HG03108 (cell line): ENCODE results near the gene SYNJ1.

Source experiments
- ATAC-seq: cut with Tn5 transposase; IDR thresholded peaks from one replicate; pipeline ENCODE4 v1.9.1; 2021; ENCODE audit warnings: moderate library complexity; ENCODE audit not compliant: unreplicated experiment

SYNJ1 gene

GRCh38 chr21:32735524-32735923 lies 7.7 kb upstream of the SYNJ1 start:
- no peak for ATAC-seq

DNA sequence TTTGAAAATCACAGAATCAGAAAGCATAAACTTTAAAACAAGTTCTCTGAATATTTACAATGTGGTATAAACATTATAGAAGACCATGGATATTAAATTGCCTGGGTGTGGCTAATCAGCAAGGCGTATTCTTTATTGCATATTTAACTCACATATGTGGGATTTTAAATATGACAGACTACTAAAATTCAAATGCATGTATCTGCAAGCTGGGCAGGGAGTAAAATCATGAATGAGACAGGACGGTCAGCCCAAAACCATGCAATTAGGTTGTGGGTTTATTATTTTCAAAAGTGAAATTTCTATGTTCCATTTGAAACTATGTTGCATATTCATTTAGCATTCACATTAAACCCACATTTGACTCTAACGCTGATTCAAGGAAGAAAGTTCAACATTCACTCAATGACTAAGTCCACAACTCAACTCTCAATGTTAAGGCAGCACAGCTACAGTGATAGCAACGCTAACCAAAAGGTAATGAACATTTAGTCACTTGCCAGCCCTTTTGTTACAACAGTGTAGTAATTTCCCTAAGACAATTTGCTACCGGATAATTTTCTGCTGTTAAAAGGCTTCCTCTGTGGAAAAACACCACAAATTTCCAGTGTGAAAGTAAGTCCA lies 6.3 kb upstream of the SYNJ1 start:
- no peak for ATAC-seq

DNA sequence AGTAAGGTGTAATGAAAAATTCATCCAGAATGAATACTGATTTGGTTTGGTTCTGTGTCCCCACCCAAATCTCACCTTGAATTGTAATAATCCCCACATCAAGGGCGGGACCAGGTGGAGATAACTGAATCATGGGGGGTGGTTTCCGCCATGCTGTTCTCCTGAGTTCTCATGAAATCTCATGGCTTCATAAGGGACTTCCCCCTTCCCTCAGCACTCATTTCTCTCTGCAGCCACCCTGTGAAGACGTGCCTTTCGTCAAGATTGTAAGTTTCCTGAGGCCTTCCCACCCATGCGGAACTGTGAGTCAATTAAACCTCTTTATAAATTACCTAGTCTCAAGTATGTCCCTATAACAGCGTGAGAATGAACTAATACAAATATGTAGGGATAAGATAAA lies 5.5 kb upstream of the SYNJ1 start:
- ATAC-seq, result no peak

GRCh38 chr21:32732544-32732943 lies 4.7 kb upstream of the SYNJ1 start:
- no peak for ATAC-seq

- no peak for ATAC-seq
These were observed 1.0 kb upstream of the SYNJ1 start for GRCh38 chr21:32728848-32729247.

GRCh38 chr21:32728456-32728839 lies 635 bp upstream of the SYNJ1 start:
- peak; percentile 3 for ATAC-seq

DNA sequence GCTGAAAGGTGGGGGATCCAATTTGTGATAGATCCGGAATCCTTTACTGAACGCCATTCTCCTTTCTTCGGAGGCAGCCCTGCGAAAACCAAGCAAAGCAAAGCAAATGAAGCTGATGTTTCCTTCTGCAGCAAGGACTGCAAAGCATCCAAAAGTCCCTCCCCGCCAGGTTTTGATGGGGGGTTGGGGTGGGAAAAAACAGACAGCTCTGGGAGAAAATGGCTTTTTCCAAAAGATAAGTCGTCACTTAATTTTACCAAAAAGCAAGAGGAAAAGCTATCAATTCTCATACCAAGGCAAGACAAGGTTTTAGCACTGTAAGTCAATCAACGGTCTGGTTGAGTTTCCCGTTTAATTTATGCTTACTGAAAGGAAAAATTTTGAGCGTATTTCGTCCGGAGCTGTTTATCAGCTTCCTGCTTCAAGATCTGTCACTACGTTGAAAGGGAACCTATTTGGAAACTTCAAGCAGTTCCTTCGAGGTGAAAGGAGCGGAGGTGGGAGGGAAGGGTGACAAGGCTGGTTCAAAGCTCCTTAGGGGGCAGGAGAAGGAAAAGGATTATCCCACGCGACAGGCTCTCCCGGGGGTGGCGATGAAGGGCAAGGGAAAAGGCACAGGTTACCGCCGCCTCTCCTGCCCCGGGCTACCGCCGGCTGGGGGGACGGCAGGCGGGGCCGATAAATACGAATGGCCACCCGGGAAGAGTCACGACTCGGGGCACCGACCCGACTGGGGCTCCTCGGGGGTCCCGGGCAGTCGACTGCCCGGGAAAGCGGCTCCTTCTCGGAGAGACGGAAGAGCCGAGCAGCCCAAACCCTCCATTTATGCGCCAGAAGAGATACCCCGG lies 750 bp downstream of the SYNJ1 start:
- ATAC-seq, result no peak

DNA sequence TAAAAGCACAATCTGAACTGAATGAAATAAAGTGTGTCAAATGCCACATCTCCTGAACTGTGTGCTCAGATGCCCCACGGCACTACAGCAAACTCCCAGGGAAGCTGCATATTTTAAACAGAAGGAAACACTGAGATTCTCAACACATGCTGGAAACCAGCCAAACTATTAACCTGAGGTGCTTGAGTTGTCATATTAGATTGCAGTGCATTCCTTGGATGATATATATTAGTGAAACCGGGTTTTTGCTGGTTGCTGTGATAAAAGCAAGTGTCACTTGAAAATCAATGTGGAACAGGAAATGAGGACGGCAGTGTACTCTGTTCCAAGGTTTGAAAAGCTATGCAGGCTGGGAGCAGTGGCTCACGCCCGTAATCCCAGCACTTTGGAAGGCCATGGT lies 8.7 kb downstream of the SYNJ1 start:
- ATAC-seq, result no peak

- ATAC-seq, result no peak
These were observed 9.9 kb downstream of the SYNJ1 start for GRCh38 chr21:32717851-32718316.

- no peak for ATAC-seq
These were observed 11.3 kb downstream of the SYNJ1 start for GRCh38 chr21:32716486-32716885.

- no peak for ATAC-seq
These were observed 14.1 kb downstream of the SYNJ1 start for GRCh38 chr21:32713726-32714125.

GRCh38 chr21:32712641-32713040 lies 15.2 kb downstream of the SYNJ1 start:
- no peak for ATAC-seq

- peak; percentile 97 for ATAC-seq
These were observed 15.8 kb downstream of the SYNJ1 start for GRCh38 chr21:32712043-32712442.

- ATAC-seq, result no peak
These were observed 16.8 kb downstream of the SYNJ1 start for GRCh38 chr21:32710987-32711386.

DNA sequence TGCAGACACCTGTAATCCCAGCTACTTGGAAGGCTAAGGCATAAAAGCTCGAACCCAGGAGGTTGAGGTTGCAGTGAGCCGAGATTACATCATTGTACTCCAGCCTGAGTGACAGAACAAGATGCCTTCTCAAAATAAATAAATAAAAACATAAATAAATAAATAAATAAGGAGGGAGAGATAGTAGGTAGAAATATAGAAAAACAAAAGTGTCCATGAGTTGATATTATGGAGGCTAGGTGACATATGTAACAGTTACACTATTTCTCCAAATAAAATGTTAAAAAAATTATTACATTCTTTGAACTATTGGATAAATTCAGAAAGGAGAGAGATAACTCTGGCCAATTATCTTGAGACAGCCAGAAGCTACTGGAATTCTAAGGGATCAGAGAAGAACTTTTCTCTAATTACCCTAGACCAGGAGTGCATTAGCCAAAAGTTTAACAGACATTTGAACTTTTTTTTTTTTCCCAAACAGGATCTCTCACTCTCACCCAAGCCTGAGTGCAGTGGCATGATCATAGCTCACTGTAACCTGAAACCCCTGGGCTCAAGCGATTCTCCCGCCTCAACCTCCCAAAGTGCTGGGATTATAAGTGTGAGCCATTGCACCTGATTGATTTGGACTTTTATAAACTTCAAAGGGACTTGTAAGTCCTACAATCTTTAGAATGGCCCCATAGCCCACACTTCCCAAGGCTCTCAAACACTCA lies 17.6 kb downstream of the SYNJ1 start:
- no peak for ATAC-seq

- ATAC-seq, result no peak
These were observed 19.7 kb downstream of the SYNJ1 start for GRCh38 chr21:32708069-32708468.

DNA sequence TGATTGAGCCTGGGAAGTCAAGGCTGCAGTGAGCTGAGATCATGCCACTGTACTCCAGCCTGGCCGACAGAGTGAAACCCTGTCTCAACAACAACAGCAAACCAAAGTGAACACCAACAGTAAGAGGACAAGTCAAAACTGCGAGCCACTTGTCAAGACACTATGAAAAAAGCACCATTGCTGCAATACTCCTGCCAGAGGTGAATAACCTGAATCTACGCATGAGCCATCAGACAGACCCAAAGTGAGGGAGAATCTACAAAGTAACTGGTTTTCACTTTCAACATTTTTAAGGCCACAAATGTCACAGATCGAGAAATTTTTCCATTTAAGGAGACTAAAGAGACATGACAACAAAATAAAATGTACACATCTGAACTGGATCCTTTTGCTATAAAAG lies 21.9 kb downstream of the SYNJ1 start:
- ATAC-seq, result no peak

DNA sequence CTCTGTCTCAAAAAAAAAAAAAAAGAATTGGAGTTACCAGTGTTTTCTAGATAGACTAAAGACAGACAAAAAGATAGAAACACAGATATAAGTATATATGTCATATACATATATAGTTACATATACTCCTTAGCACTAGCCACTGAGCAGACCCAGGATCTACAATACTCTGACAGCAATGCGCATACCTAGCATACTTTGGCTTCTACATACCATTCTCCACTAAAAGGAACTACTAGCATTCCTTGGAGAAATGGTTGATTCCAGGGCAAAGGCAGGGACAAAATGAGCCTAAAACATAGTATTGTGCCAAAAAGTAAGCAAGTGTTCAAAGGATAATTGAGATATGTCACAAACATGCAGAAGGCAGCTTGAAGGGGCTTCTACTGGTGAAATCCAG lies 22.7 kb downstream of the SYNJ1 start:
- ATAC-seq, result no peak

DNA sequence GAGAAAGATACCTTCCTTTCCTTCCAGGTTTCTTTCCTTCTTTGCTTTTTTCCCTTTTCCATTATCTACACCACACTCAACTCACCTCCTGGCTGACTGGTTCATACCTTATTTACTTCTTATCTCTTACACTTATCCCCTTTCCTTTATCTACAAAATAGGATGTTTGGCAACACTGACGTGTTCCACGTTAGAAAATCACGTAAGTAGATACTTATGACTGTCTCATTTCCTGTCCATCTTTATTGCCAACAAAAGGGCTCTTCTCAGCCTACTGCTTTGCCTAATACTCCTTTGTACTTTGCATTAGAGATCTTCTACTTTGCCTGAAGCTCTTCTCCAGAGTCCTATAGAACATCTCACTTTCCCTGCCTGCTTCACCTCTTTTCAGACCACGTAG lies 25.1 kb downstream of the SYNJ1 start:
- ATAC-seq, result no peak

- ATAC-seq, result no peak
These were observed 28.7 kb downstream of the SYNJ1 start for GRCh38 chr21:32698971-32699693.

DNA sequence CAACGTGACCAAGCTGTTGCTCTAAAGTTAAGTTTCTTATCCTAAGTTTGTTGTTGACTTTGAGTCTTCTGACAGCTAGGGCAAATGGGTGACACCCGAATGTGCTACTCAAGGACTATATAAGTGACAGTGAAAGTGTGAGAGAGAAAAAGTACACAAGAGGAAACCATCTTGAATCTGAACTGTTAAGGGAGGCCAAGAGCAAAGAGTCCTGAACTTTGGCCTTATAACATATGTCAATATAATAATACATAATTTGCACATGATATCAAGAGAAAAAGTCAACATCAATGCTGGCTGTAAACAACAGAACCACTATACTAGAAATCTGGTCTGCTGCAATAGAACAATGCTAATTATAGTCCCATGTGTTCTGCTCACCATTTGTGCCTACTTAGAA lies 29.5 kb downstream of the SYNJ1 start:
- no peak for ATAC-seq
